HepG2 (cell line): ENCODE results near the gene GUCA1A.

Source experiments
- ESRRA ChIP-seq: sonication (generic); formaldehyde crosslinking; IDR thresholded peaks from 2 replicates; pipeline ENCODE4 v1.5.1; 2020; ENCODE audit warnings: mild to moderate bottlenecking, low read depth, missing genetic modification reagents
- KMT2A ChIP-seq: sonication (generic); formaldehyde crosslinking; IDR thresholded peaks from 2 replicates; pipeline ENCODE4 v1.4.0; 2020; ENCODE audit warnings: missing genetic modification reagents
- NFIC ChIP-seq: IDR thresholded peaks from 2 replicates; pipeline ENCODE4 v1.6.1; 2012; ENCODE audit warnings: mild to moderate bottlenecking, low read length, inconsistent platforms
- NPAS2 ChIP-seq: sonication (generic); formaldehyde crosslinking; IDR thresholded peaks from 2 replicates; pipeline ENCODE4 v1.8.0; 2022; ENCODE audit warnings: mild to moderate bottlenecking, missing genetic modification reagents, borderline replicate concordance
- PCBP1 ChIP-seq: fragments of 200-400 bp; formaldehyde crosslinking; IDR thresholded peaks from 2 replicates; pipeline ENCODE4 v1.6.1; 2017; ENCODE audit warnings: mild to moderate bottlenecking, low read depth, low read length, borderline replicate concordance
- POLR2A ChIP-seq, 2 experiments: IDR thresholded peaks; 2 replicates each; pipeline ENCODE4 v1.6.1; 2011; ENCODE audit warnings: low read depth in 2 of 2, low read length in 2 of 2, mild to moderate bottlenecking in 1 of 2, moderate library complexity in 1 of 2; ENCODE audit not compliant: insufficient read depth in 1 of 2
- RFX5 ChIP-seq: IDR thresholded peaks from 2 replicates; pipeline ENCODE4 v1.6.1; 2011; ENCODE audit warnings: low read depth, low read length, improper control_type of control experiment
- TAF1 ChIP-seq: sonication (generic); formaldehyde crosslinking; IDR thresholded peaks from 2 replicates; pipeline ENCODE4 v1.4.0; 2020; ENCODE audit warnings: missing genetic modification reagents
- TBP ChIP-seq: sonication (generic); formaldehyde crosslinking; IDR thresholded peaks from 2 replicates; pipeline ENCODE4 v1.5.0; 2020; ENCODE audit warnings: missing genetic modification reagents
- ZNF24 ChIP-seq: fragments of 450-650 bp; IDR thresholded peaks from 2 replicates; pipeline ENCODE4 v1.6.1; 2017; ENCODE audit warnings: antibody characterized with exemption, mild to moderate bottlenecking
- ZNF75D ChIP-seq: sonication (generic); formaldehyde crosslinking; IDR thresholded peaks from 2 replicates; pipeline ENCODE4 v1.8.1; 2023; ENCODE audit warnings: missing genetic modification reagents, mild to moderate bottlenecking, borderline replicate concordance
- TF ChIP-seq, protein P1 (sequence below): sonication (generic); formaldehyde crosslinking; IDR thresholded peaks from 2 replicates; pipeline ENCODE4 v1.5.0; 2020; ENCODE audit warnings: mild to moderate bottlenecking, missing genetic modification reagents, moderate library complexity

DNA sequence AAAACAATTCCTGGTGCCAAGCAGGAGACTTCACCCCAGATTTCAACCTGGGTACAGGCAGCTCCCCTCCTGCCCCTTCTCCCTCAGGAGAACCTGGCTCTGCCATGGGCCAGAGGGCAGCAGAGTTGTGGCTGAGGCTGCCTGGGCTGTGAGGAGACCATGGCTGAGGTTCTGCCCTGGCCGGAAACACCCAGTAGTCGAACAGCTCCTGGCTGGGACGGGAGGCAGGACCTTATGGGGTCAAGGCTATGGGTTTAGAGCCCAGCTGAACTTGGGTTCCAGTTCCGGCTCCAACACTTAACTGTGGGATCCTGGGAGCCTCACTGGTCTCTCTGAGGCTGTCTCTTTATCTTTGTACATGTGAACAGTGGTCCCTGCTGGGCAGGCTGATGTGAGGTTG, 39.2 kb upstream of the GUCA1A start:
- TF ChIP-seq ZNF24 (no peak), RFX5 (no peak), ESRRA (CRISPR knock-in tag) (no peak), NPAS2 (CRISPR knock-in tag) (no peak), TBP (CRISPR knock-in tag) (no peak), PCBP1 (no peak), ZNF75D (CRISPR knock-in tag) (no peak), NFIC (no peak), POLR2A (IDR thresholded peaks at IDR 0.05; ENCODE audit: insufficient read depth in 1 of 2, low read depth in 2 of 2, low read length in 2 of 2) (no peak), TAF1 (CRISPR knock-in tag) (no peak), KMT2A (no peak)
- TF ChIP-seq, protein P1, sequence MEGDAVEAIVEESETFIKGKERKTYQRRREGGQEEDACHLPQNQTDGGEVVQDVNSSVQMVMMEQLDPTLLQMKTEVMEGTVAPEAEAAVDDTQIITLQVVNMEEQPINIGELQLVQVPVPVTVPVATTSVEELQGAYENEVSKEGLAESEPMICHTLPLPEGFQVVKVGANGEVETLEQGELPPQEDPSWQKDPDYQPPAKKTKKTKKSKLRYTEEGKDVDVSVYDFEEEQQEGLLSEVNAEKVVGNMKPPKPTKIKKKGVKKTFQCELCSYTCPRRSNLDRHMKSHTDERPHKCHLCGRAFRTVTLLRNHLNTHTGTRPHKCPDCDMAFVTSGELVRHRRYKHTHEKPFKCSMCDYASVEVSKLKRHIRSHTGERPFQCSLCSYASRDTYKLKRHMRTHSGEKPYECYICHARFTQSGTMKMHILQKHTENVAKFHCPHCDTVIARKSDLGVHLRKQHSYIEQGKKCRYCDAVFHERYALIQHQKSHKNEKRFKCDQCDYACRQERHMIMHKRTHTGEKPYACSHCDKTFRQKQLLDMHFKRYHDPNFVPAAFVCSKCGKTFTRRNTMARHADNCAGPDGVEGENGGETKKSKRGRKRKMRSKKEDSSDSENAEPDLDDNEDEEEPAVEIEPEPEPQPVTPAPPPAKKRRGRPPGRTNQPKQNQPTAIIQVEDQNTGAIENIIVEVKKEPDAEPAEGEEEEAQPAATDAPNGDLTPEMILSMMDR (CRISPR knock-in tag), result peak; percentile 31; the same call in 1 of the 2 replicates
